ENCODE data around the gene RNF10.

GRCh38 chr12:120596901-120597300, 62.7 kb downstream of the RNF10 start:
- TF ChIP-seq CTCF (IDR thresholded peaks at IDR 0.05), result no peak
- no peak for TF ChIP-seq EP300 (IDR thresholded peaks at IDR 0.05)
- no peak for TF ChIP-seq POLR2A (IDR thresholded peaks at IDR 0.05)
